H1 (cell line): Measurements from ENCODE around the gene VIPR2.

Experiments used
- CEBPB ChIP-seq: IDR thresholded peaks from 2 replicates; pipeline ENCODE4 v1.6.1; 2012; ENCODE audit warnings: low read depth, low read length
- CREB1 ChIP-seq: IDR thresholded peaks from 2 replicates; pipeline ENCODE4 v1.6.1; 2012; ENCODE audit warnings: inconsistent platforms
- EZH2 ChIP-seq: fragments of 200-600 bp; sonication (generic); IDR thresholded peaks from 2 replicates; pipeline ENCODE4 v1.7.1; 2012; ENCODE audit warnings: low read depth, mild to moderate bottlenecking, moderate library complexity, low read length, inconsistent platforms; ENCODE audit not compliant: severe bottlenecking
- POLR2A ChIP-seq, 2 experiments: IDR thresholded peaks; 1 replicate in 1 of 2; 2 replicates in 1 of 2; pipeline ENCODE4 v1.6.1; 2011; ENCODE audit warnings: low read depth in 2 of 2, low read length in 2 of 2, mild to moderate bottlenecking in 2 of 2; ENCODE audit errors: control extremely low read depth in 1 of 2
- POLR2AphosphoS5 ChIP-seq: IDR thresholded peaks from 2 replicates; pipeline ENCODE4 v1.6.1; 2011; ENCODE audit warnings: low read depth, low read length
- RXRA ChIP-seq: IDR thresholded peaks from 2 replicates; pipeline ENCODE4 v1.6.1; 2011; ENCODE audit warnings: low read depth, mild to moderate bottlenecking, low read length, moderate library complexity; ENCODE audit not compliant: insufficient read depth
- TF ChIP-seq, protein P1 (sequence below), 3 experiments: IDR thresholded peaks; 1 replicate in 2 of 3; 2 replicates in 1 of 3; pipeline versions ENCODE4 v1.5.1 to v1.6.1; 2011; ENCODE audit warnings: low read length in 3 of 3, mild to moderate bottlenecking in 3 of 3, inconsistent platforms in 2 of 3, low read depth in 1 of 3, moderate library complexity in 1 of 3; ENCODE audit not compliant: insufficient read depth in 1 of 3; ENCODE audit errors: control extremely low read depth in 1 of 3

DNA sequence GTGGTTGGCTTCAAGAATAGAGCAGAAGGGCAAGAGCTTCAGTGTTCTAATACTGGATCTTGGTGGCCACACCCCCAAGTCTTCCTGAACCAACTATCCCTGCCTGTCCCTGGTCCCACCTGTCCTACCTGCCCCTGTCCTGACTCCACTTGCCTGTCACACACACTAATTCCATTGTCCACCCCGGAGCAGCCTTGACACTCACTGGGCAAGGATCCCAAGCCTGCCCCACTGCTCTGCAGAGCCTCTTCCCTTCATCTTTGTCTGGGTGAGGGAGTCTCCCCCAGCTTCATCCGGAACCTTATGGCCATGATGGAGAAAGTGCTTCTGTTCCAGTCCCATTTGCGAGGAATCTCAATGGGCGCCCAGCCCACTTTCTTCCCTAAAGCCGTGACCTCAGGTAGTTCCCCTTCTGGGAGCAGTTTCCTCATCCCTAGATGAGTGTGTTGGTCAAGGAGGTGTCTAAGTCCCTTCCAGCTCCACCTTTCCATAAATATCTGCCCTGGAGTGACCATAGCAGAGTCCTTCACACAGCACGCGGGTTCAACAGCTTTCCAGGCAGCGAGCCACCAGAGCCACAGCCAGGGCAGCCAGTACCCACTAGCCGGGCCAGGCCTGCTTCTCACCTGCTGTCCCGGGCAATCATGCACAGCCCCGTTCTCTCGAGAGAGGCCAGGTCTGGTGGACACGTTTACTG, 61.5 kb downstream of the VIPR2 start:
- no peak for TF ChIP-seq POLR2AphosphoS5
- TF ChIP-seq RXRA = no peak
- TF ChIP-seq, protein P1, sequence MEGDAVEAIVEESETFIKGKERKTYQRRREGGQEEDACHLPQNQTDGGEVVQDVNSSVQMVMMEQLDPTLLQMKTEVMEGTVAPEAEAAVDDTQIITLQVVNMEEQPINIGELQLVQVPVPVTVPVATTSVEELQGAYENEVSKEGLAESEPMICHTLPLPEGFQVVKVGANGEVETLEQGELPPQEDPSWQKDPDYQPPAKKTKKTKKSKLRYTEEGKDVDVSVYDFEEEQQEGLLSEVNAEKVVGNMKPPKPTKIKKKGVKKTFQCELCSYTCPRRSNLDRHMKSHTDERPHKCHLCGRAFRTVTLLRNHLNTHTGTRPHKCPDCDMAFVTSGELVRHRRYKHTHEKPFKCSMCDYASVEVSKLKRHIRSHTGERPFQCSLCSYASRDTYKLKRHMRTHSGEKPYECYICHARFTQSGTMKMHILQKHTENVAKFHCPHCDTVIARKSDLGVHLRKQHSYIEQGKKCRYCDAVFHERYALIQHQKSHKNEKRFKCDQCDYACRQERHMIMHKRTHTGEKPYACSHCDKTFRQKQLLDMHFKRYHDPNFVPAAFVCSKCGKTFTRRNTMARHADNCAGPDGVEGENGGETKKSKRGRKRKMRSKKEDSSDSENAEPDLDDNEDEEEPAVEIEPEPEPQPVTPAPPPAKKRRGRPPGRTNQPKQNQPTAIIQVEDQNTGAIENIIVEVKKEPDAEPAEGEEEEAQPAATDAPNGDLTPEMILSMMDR (IDR thresholded peaks at IDR 0.05; ENCODE audit: control extremely low read depth in 1 of 3, insufficient read depth in 1 of 3, low read depth in 1 of 3, low read length in 3 of 3) = no peak
- no peak for TF ChIP-seq EZH2
- no peak for TF ChIP-seq CREB1
- TF ChIP-seq POLR2A (IDR thresholded peaks at IDR 0.05; ENCODE audit: control extremely low read depth in 1 of 2, low read depth in 2 of 2, low read length in 2 of 2) = no peak
- no peak for TF ChIP-seq CEBPB
